K562 (cell line): ENCODE data around the gene SUPT3H. TPM values are rescaled to one million over a fixed set of nuclear protein-coding genes. Genes with fewer than 3 reads are reported as not detected.

ENCODE experiments used
- ERF ChIP-seq: fragments of 450-650 bp; formaldehyde crosslinking; IDR thresholded peaks from 2 replicates; pipeline ENCODE4 v1.4.0; 2020; ENCODE audit warnings: mild to moderate bottlenecking, mixed read lengths
- EWSR1 ChIP-seq: fragments of 450-650 bp; IDR thresholded peaks from 2 replicates; pipeline ENCODE4 v1.6.1; 2018; ENCODE audit warnings: borderline replicate concordance, mild to moderate bottlenecking, low read depth, moderate library complexity; ENCODE audit not compliant: partially characterized antibody
- GTF2F1 ChIP-seq: IDR thresholded peaks from 2 replicates; pipeline ENCODE4 v1.6.1; 2011; ENCODE audit warnings: low read depth, low read length, improper control_type of control experiment
- HDAC3 ChIP-seq: fragments of 450-650 bp; IDR thresholded peaks from 2 replicates; pipeline ENCODE4 v1.6.1; 2018; ENCODE audit warnings: borderline replicate concordance, mild to moderate bottlenecking, moderate library complexity; ENCODE audit not compliant: partially characterized antibody
- MYC ChIP-seq, 2 experiments: fragments of 250-450 bp in 1 of 2; sonication (Bioruptor Pico) in 1 of 2; IDR thresholded peaks; 2 replicates each; pipeline versions ENCODE4 v1.5.1 to v1.6.1; 2012 to 2021; ENCODE audit warnings: low read depth in 2 of 2, borderline replicate concordance in 1 of 2, improper control_type of control experiment in 1 of 2, low read length in 1 of 2, mild to moderate bottlenecking in 1 of 2, moderate library complexity in 1 of 2
- NCOA2 ChIP-seq, 2 experiments: fragments of 450-650 bp; IDR thresholded peaks; 2 replicates each; pipeline ENCODE4 v1.6.1; 2018; ENCODE audit warnings: mild to moderate bottlenecking in 2 of 2, moderate library complexity in 1 of 2; ENCODE audit not compliant: partially characterized antibody in 2 of 2
- NRF1 ChIP-seq, 2 experiments: fragments of 450-650 bp; IDR thresholded peaks in 1 of 2; conservative IDR thresholded peaks in 1 of 2; 2 replicates each; pipeline ENCODE4 v1.6.1; 2014; ENCODE audit warnings: mild to moderate bottlenecking in 2 of 2
- NUFIP1 ChIP-seq: fragments of 450-650 bp; IDR thresholded peaks from 2 replicates; pipeline ENCODE4 v1.6.1; 2018; ENCODE audit not compliant: partially characterized antibody
- YBX1 ChIP-seq: fragments of 450-650 bp; IDR thresholded peaks from 2 replicates; pipeline ENCODE4 v1.7.1; 2016; ENCODE audit warnings: mild to moderate bottlenecking
- YY1 ChIP-seq, 3 experiments: IDR thresholded peaks; 2 replicates each; pipeline ENCODE4 v1.6.1; 2011; ENCODE audit warnings: low read length in 2 of 3, mild to moderate bottlenecking in 2 of 3, moderate library complexity in 2 of 3, borderline replicate concordance in 1 of 3, control low read depth in 1 of 3, low read depth in 1 of 3; ENCODE audit not compliant: insufficient read depth in 3 of 3, insufficient replicate concordance in 2 of 3, control insufficient read depth in 1 of 3, insufficient read length in 1 of 3; ENCODE audit errors: extremely low read depth in 1 of 3
- polyA plus RNA-seq, 8 experiments: library from polyadenylated mRNA; depleted of rRNA in 4 of 8; stranded (reverse) in 5 of 8; unstranded in 3 of 8; fragments of >200 nt; fragmentation: Nextera tagmentation in 2 of 8; fragmentation: Illumina TruSeq in 1 of 8; extraction: Ambion mirVana in 2 of 8; extraction: Trizol in 1 of 8; gene quantifications; 2 replicates each; pipeline versions ENCODE4 v1.2.1 to v1.2.3, GENCODE V29; 2011 to 2014; ENCODE audit warnings: inconsistent platforms in 1 of 8, missing spikeins in 1 of 8
- total RNA-seq, 7 experiments: library from RNA; depleted of rRNA in 6 of 7; stranded (reverse); fragments of >200 nt in 6 of 7; fragmentation: Illumina TruSeq in 2 of 7; extraction: Trizol in 2 of 7; gene quantifications; 2 replicates each; pipeline versions ENCODE4 v1.2.1 to v1.2.3, GENCODE V29; 2011 to 2021; ENCODE audit warnings: low replicate concordance in 1 of 7
- TF ChIP-seq, protein P1 (sequence below): fragments of 250-450 bp; sonication (Bioruptor Pico); IDR thresholded peaks from 2 replicates; pipeline ENCODE4 v1.5.0; 2022; ENCODE audit warnings: mild to moderate bottlenecking

The SUPT3H gene
- total and polyA plus RNA-seq, 9 of the 15 experiments (the other 6 are each of a cell fraction or from before 2014, with no cell fraction given), result 7.2 to 16.3 (median 11.9) TPM

DNA sequence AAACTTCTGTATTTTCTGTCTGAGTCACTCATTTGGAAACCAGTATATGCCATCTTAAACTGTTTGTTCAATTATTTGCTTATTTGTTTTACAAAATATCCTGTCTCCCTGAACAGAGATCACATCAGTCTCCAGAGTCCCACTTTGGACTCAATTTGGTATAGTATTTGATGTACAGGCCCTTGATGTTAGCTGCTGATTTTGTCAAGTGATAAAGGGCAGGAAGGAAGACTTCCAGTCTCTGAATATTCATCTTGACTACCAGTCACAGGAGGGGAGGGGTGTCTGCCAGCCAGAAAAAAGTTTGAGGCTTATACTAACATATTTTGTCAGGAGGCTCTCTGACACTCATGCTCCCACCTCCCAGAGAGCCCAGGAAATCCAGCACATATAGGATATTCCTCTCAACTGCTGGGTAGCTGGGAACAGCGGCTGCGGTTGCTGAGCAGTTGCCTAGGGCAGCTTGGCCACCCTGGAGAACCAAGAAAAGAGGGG lies 426.4 kb downstream of the SUPT3H start (continued):
- TF ChIP-seq MYC (IDR thresholded peaks at IDR 0.05; ENCODE audit: low read depth, low read length) (no peak), MYC (CRISPR knock-in tag; IDR thresholded peaks at IDR 0.05; ENCODE audit: borderline replicate concordance, low read depth) (no peak), ERF (no peak), NUFIP1 (no peak), YBX1 (no peak), NCOA2 (IDR thresholded peaks at IDR 0.05; ENCODE audit: partially characterized antibody in 2 of 2) (no peak), NRF1 (conservative IDR thresholded peaks at IDR 0.05 in 1 of 2, IDR thresholded peaks at IDR 0.05 in 1 of 2) (no peak), EWSR1 (no peak), GTF2F1 (no peak), HDAC3 (no peak), YY1 (IDR thresholded peaks at IDR 0.05; ENCODE audit: borderline replicate concordance in 1 of 3, control insufficient read depth in 1 of 3, extremely low read depth in 1 of 3, insufficient read depth in 3 of 3, insufficient read length in 1 of 3, insufficient replicate concordance in 2 of 3, low read depth in 1 of 3, low read length in 2 of 3) (no peak)
- TF ChIP-seq, protein P1, sequence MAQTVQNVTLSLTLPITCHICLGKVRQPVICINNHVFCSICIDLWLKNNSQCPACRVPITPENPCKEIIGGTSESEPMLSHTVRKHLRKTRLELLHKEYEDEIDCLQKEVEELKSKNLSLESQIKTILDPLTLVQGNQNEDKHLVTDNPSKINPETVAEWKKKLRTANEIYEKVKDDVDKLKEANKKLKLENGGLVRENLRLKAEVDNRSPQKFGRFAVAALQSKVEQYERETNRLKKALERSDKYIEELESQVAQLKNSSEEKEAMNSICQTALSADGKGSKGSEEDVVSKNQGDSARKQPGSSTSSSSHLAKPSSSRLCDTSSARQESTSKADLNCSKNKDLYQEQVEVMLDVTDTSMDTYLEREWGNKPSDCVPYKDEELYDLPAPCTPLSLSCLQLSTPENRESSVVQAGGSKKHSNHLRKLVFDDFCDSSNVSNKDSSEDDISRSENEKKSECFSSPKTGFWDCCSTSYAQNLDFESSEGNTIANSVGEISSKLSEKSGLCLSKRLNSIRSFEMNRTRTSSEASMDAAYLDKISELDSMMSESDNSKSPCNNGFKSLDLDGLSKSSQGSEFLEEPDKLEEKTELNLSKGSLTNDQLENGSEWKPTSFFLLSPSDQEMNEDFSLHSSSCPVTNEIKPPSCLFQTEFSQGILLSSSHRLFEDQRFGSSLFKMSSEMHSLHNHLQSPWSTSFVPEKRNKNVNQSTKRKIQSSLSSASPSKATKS (CRISPR knock-in tag), result no peak
